ENCODE measurements around the gene SESTD1.
"Not testable (repeated sequence)": the region's sequence is repeated elsewhere in the genome, so short reads cannot be mapped to it uniquely, and the experiment has no call there.

The SESTD1 gene

DNA sequence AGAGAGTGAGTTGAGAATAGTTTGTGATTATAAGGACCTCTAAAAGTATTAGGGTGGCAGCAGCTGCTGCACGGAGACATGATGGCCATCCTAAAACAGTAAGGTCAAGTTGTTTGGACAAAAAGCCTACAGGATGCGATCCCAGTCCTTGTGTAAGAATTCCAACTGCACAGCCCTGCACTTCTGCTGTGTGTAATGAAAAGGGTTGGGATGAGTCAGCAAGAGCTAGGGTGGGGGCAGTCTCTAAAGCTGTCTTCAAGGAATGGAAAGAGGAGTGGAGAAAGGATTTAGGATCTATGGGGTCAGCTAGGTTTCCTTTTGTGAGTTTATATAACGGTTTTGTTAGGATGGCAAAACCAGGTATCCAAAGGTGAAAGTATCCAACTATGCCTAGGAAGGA lies 211.1 kb downstream of the SESTD1 start:
- not testable (repeated sequence) for H3K9ac ChIP-seq (ENCODE audit: low read depth, low read length); H3K9me3 ChIP-seq (ENCODE audit: control insufficient read depth, insufficient read depth, low read length); H3K36me3 ChIP-seq (ENCODE audit: insufficient read depth, low read length)
- peaks cover 37% of the 10 kb centered on the region for H3K4me1 ChIP-seq (ENCODE audit: insufficient read depth, low read length)

All from ES-I3 (cell line).